ENCODE measurements around the gene SRCIN1. TPM values are rescaled to one million over a fixed set of nuclear protein-coding genes. Genes with fewer than 3 reads are reported as not detected.

SRCIN1 gene
- total RNA-seq, 1 experiment from 2014 or later = 1.3 TPM

DNA sequence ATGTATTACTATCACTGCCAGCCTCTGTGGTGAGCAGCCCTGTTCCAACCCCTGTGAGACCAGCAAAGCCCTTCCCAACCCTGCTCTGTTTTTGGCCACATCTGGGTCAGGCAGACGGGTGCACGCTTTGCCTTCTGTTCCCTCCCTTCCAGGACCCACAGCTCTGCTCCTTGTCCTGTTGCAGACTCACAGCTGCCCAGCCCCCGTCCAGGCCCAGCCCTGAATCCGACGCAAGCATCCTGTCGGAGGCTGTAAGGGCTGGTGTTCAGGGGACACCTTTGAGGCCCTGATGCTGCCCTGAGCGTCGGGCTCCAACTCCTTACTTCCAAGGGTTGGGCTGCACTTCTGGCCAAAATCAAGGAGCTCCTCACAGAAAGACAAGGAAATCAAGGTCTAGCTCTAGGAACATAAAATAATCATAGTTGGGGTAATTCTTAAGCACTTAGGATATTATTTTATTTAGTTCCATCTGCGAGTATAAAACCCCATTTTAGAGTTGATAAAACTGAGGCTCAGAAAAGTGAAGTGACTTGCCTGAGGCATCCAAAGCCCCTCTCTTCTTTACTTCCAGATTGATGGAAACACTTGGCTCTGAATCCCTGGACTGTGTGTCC is 14.3 kb upstream of the SRCIN1 start:
- in situ Hi-C loops (cut with HindIII; ENCODE audit: low pct_unique_long_range_greater_than_20kb, low sequenced_read_pairs) = no loop called here
- DNase-seq (ENCODE audit: low read depth, low spot score) = no peak

DNA sequence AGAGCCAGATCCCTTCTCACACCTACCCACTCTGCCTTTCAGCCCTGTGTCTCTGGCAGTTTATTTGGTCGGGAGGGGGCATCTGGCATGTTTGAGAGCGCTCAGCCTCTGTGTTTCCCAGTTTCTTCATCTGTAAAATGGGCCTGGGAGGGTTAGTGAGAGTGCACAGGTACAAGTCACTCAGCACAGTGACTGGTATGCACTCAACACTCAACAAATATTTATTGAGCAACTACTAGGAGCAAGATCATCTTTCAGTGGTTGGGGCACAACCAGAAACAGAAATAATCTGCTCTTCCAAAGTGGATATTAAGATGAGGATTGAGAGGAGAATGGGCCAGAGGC is 13.7 kb upstream of the SRCIN1 start:
- no peak for DNase-seq (ENCODE audit: low read depth, low spot score)
- in situ Hi-C loops (cut with HindIII; ENCODE audit: low pct_unique_long_range_greater_than_20kb, low sequenced_read_pairs) = no loop called here

DNA sequence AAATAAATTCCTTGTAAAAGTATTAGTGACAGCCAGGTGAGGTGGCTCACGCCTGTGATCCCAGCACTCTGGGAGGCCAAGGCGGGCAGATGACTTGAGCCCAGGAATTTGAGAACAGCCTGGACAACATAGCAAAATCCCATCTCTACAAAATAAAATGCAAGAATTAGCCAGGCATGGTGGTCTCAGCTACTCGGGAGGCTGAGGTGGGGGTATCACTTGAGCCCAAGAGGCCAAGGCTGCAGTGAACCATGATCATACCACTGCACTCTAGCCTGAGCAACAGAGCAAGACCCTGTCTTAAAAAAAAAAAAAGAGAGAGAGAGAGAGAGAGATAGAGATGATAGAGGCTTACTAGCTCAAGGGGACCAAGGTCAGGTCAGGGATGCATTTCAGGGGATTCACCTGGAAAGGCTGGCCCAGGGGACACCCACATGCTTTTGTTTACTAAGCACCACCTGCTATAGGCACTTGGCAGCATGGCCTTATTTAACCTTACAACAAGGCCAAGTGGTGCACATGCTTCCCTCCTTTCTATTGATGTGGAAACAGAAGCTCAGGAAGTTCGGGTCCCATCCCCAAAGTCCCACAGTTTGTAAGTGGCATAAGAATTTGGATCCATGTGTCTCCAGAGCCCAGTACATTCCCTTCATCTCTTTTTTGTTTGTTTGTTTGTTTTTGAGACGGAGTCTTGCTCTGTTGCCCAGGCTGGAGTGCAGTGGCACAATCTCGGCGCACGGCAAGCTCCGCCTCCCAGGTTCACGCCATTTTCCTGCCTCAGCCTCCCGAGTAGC is 12.4 kb upstream of the SRCIN1 start:
- no peak for DNase-seq (ENCODE audit: low read depth, low spot score)
- in situ Hi-C loops (cut with HindIII; ENCODE audit: low pct_unique_long_range_greater_than_20kb, low sequenced_read_pairs) = no loop called here

DNA sequence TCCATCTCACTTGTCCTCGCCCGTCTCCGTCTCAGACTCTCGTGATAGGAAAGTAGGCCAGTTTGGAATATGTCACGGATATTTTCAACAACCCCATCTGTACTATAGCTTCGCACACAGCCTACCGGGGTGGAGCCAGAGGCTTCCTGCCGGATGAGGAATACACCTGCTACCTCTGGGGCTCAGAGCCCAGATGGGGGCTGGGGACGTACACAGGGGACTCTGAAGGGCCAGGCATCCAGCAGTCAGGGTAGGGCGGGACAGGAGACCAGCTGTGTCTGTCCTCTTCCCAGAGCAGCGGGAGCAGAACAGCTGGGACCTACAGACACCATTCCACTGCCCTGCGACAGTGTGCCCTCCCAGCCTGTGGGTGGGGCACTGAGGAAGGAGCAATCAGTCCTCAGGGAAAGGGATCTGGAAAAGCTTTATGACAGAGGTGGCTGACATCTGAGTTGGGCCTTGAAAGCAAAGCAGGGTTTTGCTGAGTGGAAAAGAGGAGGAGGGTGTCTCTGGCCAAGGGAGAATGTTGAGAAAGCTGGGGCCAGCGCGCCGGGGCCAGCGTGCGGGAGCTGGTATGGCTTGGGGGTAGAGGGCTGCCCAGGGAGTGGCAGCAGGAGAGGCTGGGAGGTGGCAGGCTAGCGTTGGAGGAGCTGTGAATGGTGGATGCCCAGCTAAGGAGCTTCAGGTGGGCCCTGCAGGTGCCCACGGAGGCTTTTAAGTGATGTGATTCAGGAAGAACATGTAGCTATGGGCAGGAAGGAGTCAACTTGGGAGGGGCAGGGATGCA is 11.5 kb upstream of the SRCIN1 start:
- DNase-seq (ENCODE audit: low read depth, low spot score) = no peak
- in situ Hi-C loops (cut with HindIII; ENCODE audit: low pct_unique_long_range_greater_than_20kb, low sequenced_read_pairs) = no loop called here

DNA sequence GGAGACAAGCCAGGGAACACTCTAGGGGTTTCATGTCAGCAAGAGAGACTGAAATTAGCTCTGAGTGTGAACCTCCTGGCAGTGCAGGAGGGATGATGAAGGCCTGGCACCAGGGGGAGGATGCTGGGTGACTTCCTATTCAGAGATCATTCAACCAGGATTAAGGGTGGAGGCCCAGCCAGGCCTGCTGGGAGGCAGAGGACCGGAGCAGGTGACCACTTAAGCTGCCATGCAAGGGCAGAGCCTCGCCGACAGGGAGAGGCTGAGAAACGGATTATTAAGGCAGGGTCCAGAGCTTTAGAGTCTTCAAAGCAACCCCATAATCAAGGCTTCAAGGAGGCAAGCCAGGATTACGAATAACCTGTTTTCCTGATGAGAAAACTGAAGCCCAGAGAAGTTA is 10.6 kb upstream of the SRCIN1 start:
- in situ Hi-C loops (cut with HindIII; ENCODE audit: low pct_unique_long_range_greater_than_20kb, low sequenced_read_pairs) = no loop called here
- DNase-seq (ENCODE audit: low read depth, low spot score) = no peak

DNA sequence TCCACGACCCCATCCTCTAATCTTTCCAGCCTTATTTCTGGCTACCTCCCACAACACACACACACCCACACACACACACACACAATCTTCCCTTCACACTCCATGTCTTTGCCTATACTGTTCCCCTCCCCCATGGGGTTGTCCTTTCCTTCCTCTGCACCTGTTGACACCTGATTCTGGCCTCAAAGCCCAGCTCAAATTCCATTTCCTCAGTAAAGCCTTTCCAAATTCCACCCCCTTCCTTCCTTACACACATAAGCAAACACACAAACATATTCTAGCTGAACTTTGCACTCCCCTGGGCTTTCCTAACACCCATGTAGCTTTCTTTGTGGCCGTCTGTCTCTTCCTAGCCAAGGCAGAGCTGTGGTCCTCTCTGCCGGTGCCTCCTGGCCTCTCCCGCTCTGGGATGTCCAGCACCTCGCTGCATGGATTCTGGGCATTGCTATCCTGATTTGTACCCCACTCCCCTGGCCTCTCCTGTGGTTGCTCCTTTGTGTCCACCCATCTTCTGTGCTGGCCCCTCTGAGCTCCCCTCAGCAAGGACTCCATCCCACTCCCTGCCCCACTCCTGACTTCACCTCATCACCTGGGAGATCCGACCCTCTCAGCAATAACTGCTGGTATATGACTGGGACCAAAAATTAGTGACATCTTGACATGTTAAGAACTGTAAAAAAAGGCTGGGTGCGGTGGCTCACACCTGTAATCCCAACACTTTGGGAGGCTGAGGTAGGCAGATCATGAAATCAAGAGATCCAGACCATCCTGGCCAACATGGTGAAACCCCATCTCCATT is 8.4 kb upstream of the SRCIN1 start:
- in situ Hi-C loops (cut with HindIII; ENCODE audit: low pct_unique_long_range_greater_than_20kb, low sequenced_read_pairs) = no loop called here
- DNase-seq (ENCODE audit: low read depth, low spot score) = no peak

DNA sequence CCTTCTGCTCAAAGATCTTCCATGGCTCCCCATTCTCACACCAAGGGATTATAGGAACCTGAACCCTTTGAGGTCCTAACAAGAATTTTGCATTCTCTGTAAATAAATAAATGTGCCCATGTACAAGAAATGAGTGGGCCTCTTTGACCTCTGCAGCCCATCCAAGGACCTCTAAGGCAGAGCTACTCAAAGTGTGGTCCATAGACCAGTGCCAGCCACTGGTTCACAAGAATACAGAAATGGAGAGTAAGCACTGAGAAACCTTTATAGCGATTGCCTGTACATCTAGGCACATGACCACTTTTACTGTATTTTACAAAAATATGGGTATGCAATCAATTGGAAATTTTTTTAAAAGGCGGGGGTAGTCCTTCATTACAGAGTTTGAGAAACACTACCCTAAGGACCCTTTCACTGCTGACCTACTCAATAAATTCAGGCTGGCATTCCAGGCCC is 7.8 kb upstream of the SRCIN1 start:
- DNase-seq (ENCODE audit: low read depth, low spot score) = no peak
- in situ Hi-C loops (cut with HindIII; ENCODE audit: low pct_unique_long_range_greater_than_20kb, low sequenced_read_pairs) = no loop called here

DNA sequence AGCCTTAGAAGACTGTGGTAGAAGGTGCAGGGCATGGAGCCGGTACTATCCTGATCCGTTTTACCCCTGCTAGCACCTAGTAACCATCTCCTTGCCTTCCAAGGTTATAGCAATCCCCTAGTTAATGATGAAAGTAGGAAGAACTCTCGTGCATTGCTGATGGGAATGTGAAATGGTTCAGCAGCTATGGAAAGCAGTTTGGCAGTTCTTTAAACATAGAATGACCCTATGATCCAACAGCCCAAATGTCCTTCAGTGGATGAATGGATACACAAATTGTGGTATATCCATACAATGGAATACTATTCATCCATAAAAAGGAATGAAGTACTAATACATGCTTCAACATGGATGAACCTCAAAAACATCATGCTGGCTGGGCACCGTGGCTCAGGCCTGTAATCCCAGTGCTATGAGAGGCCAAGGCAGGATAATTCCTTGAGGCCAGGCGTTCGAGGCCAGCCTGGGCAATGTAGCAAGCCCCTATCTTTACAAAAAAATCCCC is 6.2 kb upstream of the SRCIN1 start:
- DNase-seq (ENCODE audit: low read depth, low spot score) = no peak
- in situ Hi-C loops (cut with HindIII; ENCODE audit: low pct_unique_long_range_greater_than_20kb, low sequenced_read_pairs) = no loop called here

DNA sequence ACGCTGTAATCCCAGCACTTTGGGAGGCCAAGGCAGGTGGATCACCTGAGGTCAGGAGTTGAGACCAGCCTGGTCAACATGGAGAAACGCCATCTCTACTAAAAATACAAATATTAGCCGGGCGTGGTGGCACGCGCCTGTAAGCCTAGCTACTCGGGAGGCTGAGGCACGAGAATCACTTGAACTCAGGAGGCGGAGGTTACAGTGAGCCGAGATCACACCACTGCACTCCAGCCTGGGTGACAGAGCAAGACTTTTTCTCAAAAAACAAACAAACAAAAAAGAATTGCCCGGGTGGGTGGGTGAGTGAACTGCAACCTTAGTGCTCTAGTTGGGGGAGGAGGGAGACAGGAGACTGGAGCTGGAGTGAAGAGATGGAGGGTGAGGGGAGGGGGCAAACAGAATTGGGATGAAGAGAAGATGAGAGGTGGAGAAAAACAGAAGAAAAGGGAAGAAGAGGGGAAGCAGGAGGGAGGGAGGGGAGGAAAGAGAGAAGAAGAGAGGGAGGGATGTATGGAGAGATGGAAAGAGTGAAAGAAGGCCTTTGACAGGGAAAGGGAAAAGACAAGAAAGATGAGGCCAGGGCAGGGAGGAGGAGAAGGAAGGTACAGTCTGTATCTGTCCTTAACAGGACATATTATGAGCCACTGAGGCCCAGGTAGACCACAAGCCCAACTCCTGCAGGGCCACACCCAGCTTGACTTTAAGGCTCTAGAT is 5.5 kb upstream of the SRCIN1 start:
- in situ Hi-C loops (cut with HindIII; ENCODE audit: low pct_unique_long_range_greater_than_20kb, low sequenced_read_pairs) = no loop called here
- DNase-seq (ENCODE audit: low read depth, low spot score) = no peak

DNA sequence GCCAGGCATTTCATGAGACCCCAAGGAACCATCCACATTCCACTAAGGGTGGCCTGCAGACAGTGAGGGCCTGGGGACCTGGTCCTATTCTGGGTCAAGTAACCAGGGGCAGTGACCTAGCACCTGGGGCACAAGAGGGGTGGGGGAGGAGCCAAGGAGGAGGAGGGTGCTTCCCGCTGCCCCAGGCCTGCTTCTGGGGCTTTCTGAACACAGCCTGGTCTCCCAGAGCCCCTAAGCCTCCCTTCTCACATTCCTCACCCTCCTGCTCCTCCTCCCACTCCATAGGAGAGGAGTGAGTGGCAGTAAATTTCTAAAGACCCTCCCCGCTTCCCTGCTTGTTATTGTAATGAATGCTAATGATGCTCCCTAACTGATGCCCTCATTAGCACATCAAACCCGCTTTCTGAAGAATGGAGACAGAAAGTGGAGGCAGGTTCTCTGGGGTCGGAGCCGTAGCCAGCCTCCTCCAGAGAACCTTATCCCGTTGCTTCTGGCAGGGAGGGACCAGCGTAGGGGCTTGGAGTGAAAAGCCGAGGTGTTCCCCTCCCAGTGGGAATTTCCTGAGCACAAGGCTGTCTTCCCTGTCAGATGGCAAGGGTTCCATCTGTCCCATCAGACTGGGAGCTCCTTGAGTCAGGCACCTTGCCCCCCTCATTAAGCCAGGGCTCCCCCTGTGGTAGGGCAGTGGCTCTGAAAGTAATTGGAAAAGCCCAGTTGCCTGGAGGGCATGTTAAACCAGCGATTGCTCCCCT is 3.7 kb upstream of the SRCIN1 start:
- DNase-seq (ENCODE audit: low read depth, low spot score) = peak; percentile 20
- in situ Hi-C loops (cut with HindIII; ENCODE audit: low pct_unique_long_range_greater_than_20kb, low sequenced_read_pairs) = no loop called here

DNA sequence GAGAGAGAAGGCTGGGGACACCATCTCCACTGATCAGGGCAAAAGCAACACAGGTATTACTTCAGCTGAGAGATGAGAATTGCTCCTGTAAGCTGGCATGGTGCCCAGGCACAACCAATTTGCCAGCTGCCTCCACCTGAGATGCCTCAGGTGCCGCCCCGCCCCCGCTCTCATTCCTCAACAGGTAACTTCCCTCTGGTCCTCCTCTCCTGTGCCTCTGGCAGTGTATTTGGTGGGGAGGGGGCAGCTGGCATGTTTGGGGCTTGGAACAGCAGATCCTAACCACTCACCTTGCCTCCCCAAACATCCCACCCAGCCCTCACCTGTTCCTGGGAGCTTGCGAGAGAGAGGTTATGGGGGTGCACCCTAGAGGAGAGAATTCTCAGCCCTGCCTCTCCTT is 2.9 kb upstream of the SRCIN1 start:
- in situ Hi-C loops (cut with HindIII; ENCODE audit: low pct_unique_long_range_greater_than_20kb, low sequenced_read_pairs) = no loop called here

DNA sequence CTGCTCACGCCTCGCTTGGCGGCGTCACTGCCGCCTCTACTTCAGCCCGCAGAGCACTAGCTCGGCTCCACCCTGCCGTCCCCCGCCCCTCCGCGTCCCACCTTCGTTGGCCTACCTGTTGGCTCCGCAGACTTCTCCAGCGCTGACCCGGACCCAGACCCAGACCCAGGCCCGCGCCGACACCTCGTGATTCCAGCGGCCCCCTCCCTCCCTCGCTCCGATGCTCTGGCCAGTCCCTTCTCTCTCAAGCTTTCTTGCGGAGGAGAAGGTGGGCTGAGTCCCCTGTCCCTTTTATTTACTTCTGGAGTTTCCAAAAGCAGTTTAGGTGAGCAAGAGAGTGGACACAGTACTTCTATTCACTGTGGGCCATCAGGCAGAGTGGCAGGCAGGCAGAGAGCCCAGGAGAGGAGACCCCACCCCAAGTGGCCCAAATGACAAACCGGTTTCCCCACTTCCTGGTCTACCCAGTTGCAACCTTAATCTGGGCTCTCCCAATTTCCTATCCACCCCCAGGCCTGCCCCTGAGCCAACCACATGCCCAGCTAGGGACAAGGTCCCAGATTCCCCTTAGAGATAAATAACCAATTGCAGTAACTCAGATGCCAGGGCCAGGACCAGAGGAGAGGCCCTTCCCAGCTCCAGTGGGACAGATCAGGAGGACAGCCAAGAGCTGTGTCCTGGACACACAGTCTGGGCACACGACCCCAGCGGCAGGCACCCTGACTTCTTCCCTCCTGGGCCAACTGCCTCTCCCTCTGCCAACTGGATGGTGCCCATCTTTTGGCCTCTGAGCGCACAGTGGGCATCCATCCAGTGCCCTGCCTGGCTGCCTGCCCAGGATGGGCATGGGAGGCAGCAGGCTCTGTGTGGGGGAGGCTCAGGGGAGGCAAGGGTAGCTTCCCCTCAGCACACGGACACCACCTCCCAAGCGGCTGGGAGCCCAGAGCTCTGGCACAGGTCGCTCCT is 1.2 kb upstream of the SRCIN1 start:
- DNase-seq (ENCODE audit: low read depth, low spot score) = no peak

More for the DNA sequence above, 2.9 kb upstream of the SRCIN1 start:
- DNase-seq (ENCODE audit: low read depth, low spot score) = no peak

DNA sequence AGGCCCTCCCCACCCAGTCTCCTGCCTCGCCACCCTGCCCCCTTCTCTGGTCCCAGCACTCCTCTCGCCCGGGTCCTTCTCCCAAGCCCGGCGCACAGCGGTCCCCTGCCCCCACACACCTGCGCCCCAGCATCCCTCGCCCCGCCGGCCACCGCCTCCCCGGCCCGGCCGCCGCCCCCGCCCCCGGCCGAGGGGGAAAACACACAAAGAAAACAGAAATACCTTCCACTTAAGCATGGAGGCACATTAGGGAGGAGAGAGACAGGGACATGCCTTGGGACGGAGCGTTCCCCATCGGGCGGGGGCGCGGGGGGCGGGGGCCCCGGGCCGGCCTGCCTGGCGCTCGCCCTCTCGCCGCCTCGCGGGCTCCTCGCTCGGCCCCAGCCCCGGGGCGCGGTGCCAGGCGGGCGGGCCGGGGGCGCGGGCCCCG is 326 bp downstream of the SRCIN1 start:
- in situ Hi-C loops (cut with HindIII; ENCODE audit: low pct_unique_long_range_greater_than_20kb, low sequenced_read_pairs) = no loop called here
- no peak for DNase-seq (ENCODE audit: low read depth, low spot score)

More for the DNA sequence above, 1.2 kb upstream of the SRCIN1 start:
- in situ Hi-C loops (cut with HindIII; ENCODE audit: low pct_unique_long_range_greater_than_20kb, low sequenced_read_pairs) = no loop called here

DNA sequence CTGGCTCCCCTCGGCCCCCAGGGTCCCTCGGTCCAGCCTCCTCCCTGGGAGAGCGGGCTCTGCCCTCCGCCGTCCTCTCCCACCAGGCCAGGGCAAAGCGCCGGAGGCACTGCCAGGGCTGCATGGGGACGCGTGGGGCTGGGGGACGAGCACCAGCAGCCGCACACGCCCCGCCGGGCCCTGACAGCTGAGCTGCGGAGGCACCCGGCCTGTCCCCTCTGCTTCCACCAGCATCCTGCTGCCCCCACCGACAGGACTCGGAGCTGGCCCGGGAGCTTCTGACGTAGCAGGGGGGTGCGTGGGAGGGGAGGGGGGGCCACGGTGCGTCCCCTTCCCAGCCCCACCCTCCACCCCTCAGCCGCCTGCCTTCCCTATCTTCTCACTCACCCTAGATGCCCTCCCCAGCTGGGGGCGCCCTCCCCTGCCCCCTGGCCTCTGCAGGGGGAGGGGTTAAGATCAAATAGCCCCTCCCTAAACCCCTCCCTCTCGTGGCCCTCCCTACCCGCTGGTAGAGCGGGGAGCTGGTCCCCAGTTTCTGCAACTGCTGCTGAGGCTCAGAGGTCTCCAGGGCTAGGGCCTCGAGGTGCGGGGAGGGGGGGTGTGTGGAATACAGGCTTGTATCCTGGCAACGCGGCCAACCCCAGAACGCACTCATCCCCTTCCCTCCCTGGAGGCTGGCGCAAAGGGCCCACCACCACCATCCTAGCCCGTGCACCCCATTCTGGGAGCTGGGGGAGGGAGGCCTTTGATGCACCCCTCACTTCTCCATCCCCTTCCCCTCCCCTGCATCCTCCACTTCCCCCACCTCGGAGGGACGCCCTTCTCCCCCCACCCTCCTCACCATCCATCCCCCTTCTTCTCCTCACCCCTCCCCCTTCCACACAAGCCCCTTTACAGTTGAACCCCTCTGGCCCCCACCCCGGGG is 1.0 kb downstream of the SRCIN1 start:
- DNase-seq (ENCODE audit: low read depth, low spot score) = peak; percentile 26
- in situ Hi-C loops (cut with HindIII; ENCODE audit: low pct_unique_long_range_greater_than_20kb, low sequenced_read_pairs) = no loop called here
